ENCODE measurements around the gene ZNF541.

GRCh38 chr19:47607564-47608073 is 34.7 kb upstream of the ZNF541 start:
- no peak for TF ChIP-seq POLR2A (IDR thresholded peaks at IDR 0.05)
- TF ChIP-seq, protein P1, sequence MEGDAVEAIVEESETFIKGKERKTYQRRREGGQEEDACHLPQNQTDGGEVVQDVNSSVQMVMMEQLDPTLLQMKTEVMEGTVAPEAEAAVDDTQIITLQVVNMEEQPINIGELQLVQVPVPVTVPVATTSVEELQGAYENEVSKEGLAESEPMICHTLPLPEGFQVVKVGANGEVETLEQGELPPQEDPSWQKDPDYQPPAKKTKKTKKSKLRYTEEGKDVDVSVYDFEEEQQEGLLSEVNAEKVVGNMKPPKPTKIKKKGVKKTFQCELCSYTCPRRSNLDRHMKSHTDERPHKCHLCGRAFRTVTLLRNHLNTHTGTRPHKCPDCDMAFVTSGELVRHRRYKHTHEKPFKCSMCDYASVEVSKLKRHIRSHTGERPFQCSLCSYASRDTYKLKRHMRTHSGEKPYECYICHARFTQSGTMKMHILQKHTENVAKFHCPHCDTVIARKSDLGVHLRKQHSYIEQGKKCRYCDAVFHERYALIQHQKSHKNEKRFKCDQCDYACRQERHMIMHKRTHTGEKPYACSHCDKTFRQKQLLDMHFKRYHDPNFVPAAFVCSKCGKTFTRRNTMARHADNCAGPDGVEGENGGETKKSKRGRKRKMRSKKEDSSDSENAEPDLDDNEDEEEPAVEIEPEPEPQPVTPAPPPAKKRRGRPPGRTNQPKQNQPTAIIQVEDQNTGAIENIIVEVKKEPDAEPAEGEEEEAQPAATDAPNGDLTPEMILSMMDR (IDR thresholded peaks at IDR 0.05) = no peak
- TF ChIP-seq POLR2AphosphoS5 (IDR thresholded peaks at IDR 0.05) = peak in 1 of 3 donors; percentile 7
- no peak for TF ChIP-seq EP300 (IDR thresholded peaks at IDR 0.05; ENCODE audit: low read depth)

All from transverse colon (tissue), 4 donors.